ENCODE results near the gene KCNK13.
"Not testable (repeated sequence)": the region's sequence is repeated elsewhere in the genome, so short reads cannot be mapped to it uniquely, and the experiment has no call there.

The KCNK13 gene

GRCh38 chr14:90061685-90062126 is at the start of gene KCNK13:
Gene KCNK13, plus strand, starts transcription at chr14:90061994. Its CDS starts 212 bp downstream, at chr14:90062206.
- DNase-seq, result peak; percentile 21 to 40

DNA sequence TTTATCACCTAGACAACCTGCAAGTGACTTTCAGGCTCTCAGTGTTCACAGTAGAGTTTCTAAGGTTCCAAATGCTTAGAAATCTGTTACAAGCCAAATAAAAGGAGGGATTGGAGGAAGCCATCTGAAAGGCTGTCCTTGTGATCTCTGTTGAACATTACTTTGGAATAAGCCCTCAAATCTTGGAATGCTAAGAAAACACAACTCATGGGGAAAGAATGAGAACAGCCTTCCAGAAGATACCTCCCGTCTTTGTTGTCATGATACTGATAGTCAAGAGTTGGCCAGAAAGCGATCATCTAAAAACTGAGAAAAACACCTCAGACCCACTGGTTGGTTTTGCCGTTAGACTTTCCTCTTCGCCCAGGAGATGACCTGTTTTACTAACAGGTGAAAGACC is 44.4 kb upstream of the KCNK13 start:
- no peak for DNase-seq

DNA sequence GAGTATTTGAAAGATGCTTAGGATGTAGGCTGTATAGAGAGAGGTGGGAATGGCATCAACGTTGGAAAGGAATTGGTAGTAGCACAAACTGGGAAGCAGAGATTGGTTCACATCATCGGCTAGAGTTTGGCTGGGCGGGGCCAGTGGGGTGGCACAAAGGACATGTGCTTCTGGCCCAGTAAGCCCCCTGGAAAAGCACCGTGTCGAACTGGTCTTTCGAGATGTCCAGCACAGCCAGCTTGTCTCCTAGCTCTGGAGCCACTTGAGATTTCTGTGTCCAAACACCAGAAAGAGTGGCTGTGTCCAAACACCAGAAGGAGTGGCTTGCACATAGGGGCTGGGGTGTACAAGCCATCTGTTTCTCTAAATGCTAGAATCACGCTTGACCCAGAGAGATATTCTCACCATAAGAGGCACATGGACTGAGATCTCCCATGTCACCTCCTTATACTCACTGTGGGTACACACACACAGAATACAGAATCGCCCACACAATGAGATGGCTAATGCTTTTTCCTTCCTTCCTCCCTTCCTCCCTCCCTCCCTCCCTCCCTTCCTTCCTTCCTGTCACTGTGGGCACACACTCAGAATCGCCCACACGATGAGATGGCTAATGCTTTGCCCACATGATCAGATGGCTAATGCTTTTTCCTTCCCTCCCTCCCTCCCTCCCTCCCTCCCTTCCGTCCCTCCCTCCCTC is 41.8 kb upstream of the KCNK13 start:
- DNase-seq, result no peak

- no peak for DNase-seq
Observed at GRCh38 chr14:90023176-90023896, 38.5 kb upstream of the KCNK13 start.

DNA sequence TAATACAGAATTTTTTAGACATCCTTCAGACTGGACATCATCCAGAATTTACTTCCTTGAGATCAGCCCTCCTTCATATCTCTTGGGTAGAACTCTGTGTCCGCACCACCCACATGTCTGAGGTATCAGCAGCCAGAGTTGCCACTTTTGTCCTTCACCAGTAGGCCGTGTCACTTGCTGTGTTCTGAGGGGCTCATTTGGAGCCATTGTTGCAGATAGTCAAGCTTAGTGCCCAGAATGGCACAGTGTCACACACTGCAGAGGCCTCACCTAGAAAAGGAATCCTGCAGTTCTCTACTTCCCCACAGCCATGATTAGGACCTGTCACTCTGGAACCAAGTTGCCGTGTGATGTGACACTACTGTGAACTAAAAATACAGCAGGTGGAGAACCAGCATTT is 36.9 kb upstream of the KCNK13 start:
- no peak for DNase-seq

GRCh38 chr14:90026608-90027007 is 35.2 kb upstream of the KCNK13 start:
- not testable (repeated sequence) for DNase-seq

GRCh38 chr14:90027842-90028241 is 34.0 kb upstream of the KCNK13 start:
- no peak for DNase-seq

GRCh38 chr14:90034156-90034555 is 27.6 kb upstream of the KCNK13 start:
- DNase-seq, result no peak

DNA sequence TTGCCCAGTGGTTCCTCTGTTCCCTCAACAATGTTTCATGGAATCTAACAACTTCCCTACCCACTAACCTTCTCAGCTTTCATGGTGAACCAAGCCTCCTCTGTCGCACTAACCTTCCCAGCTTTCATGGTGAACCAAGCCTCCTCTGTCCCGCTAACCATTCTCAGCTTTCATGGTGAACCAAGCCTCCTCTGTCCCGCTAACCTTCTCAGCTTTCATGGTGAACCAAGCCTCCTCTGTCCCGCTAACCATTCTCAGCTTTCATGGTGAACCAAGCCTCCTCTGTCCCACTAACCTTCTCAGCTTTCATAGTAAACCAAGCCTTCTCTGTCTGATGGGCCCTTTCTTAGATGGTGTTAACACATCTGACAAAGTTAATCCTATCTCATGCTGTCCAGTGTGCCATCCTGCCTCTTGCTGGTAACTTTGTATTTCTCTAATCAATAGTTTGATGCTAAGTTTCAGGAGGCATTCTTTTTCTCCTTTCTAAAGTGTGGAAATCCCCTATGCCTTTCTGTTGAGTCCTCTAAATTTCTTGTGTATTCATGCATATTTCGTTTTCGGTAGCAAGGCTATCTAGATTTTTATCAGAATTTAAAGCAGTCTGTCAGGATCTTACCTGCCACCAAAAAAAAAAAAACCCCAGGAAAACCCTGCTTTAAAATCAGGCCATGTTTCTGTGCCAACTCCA is 26.8 kb upstream of the KCNK13 start:
- no peak for DNase-seq

GRCh38 chr14:90039253-90040010 is 22.4 kb upstream of the KCNK13 start:
- no peak for DNase-seq

GRCh38 chr14:90040411-90040810 is 21.4 kb upstream of the KCNK13 start:
- no peak for DNase-seq

- DNase-seq, result no peak
Observed at GRCh38 chr14:90042496-90043252, 19.1 kb upstream of the KCNK13 start.

DNA sequence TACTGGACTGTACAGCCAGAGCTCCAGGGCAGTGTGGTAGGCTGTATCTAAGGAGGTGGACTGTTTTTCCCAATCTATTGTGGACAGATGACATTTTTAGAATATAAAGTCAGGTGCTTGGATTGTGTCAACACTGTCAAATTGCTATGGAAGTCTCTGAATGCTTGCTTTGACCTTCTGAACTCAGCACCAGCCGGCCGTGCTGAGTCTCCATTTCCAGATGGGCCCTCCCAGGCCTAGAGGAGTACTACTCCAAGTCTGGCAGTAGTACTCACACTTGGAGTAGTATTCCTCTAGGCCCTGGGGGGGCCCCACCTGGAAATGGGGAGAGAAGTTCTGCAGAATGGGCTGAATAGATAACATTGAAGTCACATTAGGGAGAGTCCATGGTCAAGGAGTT is 16.2 kb upstream of the KCNK13 start:
- DNase-seq, result no peak

- no peak for DNase-seq
Observed at GRCh38 chr14:90049390-90049789, 12.4 kb upstream of the KCNK13 start.

DNA sequence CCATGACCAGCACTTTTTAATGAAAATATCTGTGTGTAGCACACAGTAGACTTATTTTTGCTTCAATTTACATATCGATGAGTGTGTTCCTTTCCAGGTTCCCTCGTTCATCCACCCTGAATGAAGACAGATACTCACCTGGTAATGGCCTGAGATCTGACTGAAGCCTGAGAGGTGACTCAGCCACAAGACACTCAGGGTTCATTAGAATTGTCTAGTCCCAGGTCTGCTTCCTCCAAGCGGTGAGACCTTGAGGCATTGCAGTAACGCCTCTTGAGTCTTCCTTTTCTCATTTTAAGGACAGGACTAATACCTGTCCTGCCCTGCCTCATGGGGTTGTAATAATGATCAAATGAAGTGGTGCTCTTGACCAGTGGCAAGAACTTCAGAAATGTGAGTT is 11.5 kb upstream of the KCNK13 start:
- no peak for DNase-seq

DNA sequence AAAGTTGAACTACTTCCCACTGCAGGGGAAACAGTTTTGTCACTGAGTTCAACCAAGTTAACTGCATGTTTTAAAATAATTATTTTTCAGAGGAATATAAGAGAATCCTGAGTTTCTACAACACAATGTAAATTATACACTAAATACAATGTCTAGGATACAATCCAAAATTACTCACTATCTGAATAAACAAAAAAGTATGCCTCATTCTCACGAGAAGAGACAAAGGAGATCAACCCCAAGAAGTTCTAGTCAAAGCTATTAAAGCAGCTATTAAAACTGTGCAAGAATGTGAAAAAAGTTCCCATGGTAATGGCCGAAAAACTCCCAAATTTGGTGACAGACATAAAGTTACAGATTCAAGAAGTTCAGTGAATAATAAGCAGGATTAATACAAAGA is 8.8 kb upstream of the KCNK13 start:
- no peak for DNase-seq

GRCh38 chr14:90054803-90055202 is 7.0 kb upstream of the KCNK13 start:
- DNase-seq, result no peak

- DNase-seq, result no peak
Observed at GRCh38 chr14:90056826-90057225, 5.0 kb upstream of the KCNK13 start.

GRCh38 chr14:90058876-90059458 is 2.8 kb upstream of the KCNK13 start:
- no peak for DNase-seq

GRCh38 chr14:90060312-90060964 is 1.4 kb upstream of the KCNK13 start:
- peak; percentile 58 to 79 for DNase-seq

DNA sequence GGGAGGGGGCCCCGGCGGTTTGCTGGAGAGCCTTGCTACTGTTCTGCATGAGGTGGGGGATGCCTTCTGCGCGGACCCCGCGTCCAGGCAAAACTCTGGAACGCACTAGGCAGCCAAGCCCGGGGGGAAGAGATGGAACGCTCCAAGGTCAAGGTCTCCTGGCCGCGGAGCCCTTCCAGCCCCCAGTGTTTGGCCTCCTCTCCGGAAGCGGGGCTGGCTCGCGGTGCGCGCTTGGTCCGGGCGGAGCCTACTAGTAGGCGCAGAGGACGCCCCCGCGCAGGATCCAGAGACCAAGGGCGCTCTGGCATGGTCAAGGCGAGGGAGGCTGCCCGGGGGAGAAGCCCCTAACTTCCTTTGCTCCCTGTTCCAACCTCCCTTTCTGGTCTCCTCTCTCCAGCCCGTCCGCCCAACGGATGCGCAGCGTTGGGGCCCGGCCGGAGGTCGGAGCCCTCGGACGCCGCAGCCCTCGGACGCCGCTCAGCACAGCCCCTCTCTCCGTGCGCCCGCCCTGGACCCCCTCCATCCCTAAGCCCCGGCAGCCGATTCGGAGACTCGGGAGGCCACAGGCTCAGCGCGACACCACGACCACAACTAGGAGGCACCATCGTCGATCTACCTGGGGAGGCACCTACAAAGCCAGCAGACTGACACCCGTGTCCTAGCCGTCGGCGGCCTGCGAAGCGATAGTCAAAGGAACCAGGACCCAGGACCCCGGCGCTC is 669 bp upstream of the KCNK13 start:
- DNase-seq, result peak in 1 of 2 experiments; percentile 37
